GM23248 (cell line): ENCODE results near the gene STK16.

Experiments used
- EZH2 ChIP-seq: fragments of 200-600 bp; sonication (generic); IDR thresholded peaks from 2 replicates; pipeline ENCODE4 v1.6.1; 2018; ENCODE audit warnings: antibody characterized with exemption, mild to moderate bottlenecking; ENCODE audit not compliant: insufficient read depth, poor library complexity, severe bottlenecking
- EZH2phosphoT487 ChIP-seq: fragments of 200-600 bp; sonication (generic); IDR thresholded peaks from 2 replicates; pipeline ENCODE4 v1.6.1; 2018; ENCODE audit warnings: antibody characterized with exemption, moderate library complexity, mild to moderate bottlenecking, low read depth; ENCODE audit not compliant: insufficient read depth

GRCh38 chr2:219243291-219243761, 2.0 kb upstream of the STK16 start:
- TF ChIP-seq EZH2phosphoT487 (no peak), EZH2 (no peak)
